Dedifferentiated amniotic fluid mesenchymal stem cell (primary cell): ENCODE measurements around the gene FBXO10.
"Not testable (repeated sequence)": the region's sequence is repeated elsewhere in the genome, so short reads cannot be mapped to it uniquely, and the experiment has no call there.

Source experiments
- DNase-seq: peaks from one replicate; pipeline ENCODE4 v3.0.0-alpha.2; 2016; ENCODE audit errors: extremely low spot score

Gene FBXO10

GRCh38 chr9:37550781-37551180, 25.4 kb downstream of the FBXO10 start:
- DNase-seq, result no peak

GRCh38 chr9:37549527-37549926, 26.7 kb downstream of the FBXO10 start:
- DNase-seq, result no peak

GRCh38 chr9:37547328-37547878, 28.8 kb downstream of the FBXO10 start:
- DNase-seq, result no peak

- DNase-seq, result no peak
Measured at GRCh38 chr9:37543468-37543867, 32.7 kb downstream of the FBXO10 start.

GRCh38 chr9:37542895-37543294, 33.3 kb downstream of the FBXO10 start:
- no peak for DNase-seq

GRCh38 chr9:37542488-37542887, 33.7 kb downstream of the FBXO10 start:
- no peak for DNase-seq

- no peak for DNase-seq
Measured at GRCh38 chr9:37541465-37541864, 34.7 kb downstream of the FBXO10 start.

GRCh38 chr9:37540634-37541033, 35.5 kb downstream of the FBXO10 start:
- DNase-seq, result no peak

GRCh38 chr9:37539634-37540033, 36.5 kb downstream of the FBXO10 start:
- no peak for DNase-seq

- no peak for DNase-seq
Measured at GRCh38 chr9:37538099-37538498, 38.1 kb downstream of the FBXO10 start.

GRCh38 chr9:37534901-37535300, 41.3 kb downstream of the FBXO10 start:
- DNase-seq, result no peak

GRCh38 chr9:37534412-37534811, 41.8 kb downstream of the FBXO10 start:
- no peak for DNase-seq

GRCh38 chr9:37531699-37532098, 44.5 kb downstream of the FBXO10 start:
- DNase-seq, result no peak

GRCh38 chr9:37528652-37529471, 47.3 kb downstream of the FBXO10 start:
- no peak for DNase-seq

GRCh38 chr9:37523916-37524315, 52.3 kb downstream of the FBXO10 start:
- DNase-seq, result no peak

- no peak for DNase-seq
Measured at GRCh38 chr9:37522971-37523370, 53.2 kb downstream of the FBXO10 start.

- no peak for DNase-seq
Measured at GRCh38 chr9:37521111-37521510, 55.1 kb downstream of the FBXO10 start.

GRCh38 chr9:37520641-37521040, 55.5 kb downstream of the FBXO10 start:
- DNase-seq, result no peak

- DNase-seq, result no peak
Measured at GRCh38 chr9:37517923-37518322, 58.3 kb downstream of the FBXO10 start.

- DNase-seq, result no peak
Measured at GRCh38 chr9:37515620-37516258, 60.4 kb downstream of the FBXO10 start.

- DNase-seq, result no peak
Measured at GRCh38 chr9:37514999-37515398, 61.2 kb downstream of the FBXO10 start.

GRCh38 chr9:37514415-37514814, 61.8 kb downstream of the FBXO10 start:
- not testable (repeated sequence) for DNase-seq

GRCh38 chr9:37512437-37512836, 63.7 kb downstream of the FBXO10 start:
- DNase-seq, result no peak
